Testis (tissue), 2 donors: Measurements from ENCODE around the gene RABGAP1L.

Experiments used
- POLR2A ChIP-seq: fragments of 450-650 bp; IDR thresholded peaks from one replicate; pipeline ENCODE4 v1.6.1; 2017; ENCODE audit warnings: antibody characterized with exemption, mild to moderate bottlenecking, moderate library complexity
- TF ChIP-seq, protein P1 (sequence below), 3 experiments: fragments of 450-650 bp in 2 of 3; fragments of 200-600 bp in 1 of 3; sonication (generic) in 1 of 3; IDR thresholded peaks; one replicate each; pipeline ENCODE4 v1.5.1; 2016 to 2019; ENCODE audit warnings: antibody characterized with exemption in 3 of 3, mild to moderate bottlenecking in 2 of 3, moderate library complexity in 1 of 3

GRCh38 chr1:174957829-174958228 lies 798.5 kb downstream of the RABGAP1L start:
- TF ChIP-seq POLR2A, result no peak
- TF ChIP-seq, protein P1, sequence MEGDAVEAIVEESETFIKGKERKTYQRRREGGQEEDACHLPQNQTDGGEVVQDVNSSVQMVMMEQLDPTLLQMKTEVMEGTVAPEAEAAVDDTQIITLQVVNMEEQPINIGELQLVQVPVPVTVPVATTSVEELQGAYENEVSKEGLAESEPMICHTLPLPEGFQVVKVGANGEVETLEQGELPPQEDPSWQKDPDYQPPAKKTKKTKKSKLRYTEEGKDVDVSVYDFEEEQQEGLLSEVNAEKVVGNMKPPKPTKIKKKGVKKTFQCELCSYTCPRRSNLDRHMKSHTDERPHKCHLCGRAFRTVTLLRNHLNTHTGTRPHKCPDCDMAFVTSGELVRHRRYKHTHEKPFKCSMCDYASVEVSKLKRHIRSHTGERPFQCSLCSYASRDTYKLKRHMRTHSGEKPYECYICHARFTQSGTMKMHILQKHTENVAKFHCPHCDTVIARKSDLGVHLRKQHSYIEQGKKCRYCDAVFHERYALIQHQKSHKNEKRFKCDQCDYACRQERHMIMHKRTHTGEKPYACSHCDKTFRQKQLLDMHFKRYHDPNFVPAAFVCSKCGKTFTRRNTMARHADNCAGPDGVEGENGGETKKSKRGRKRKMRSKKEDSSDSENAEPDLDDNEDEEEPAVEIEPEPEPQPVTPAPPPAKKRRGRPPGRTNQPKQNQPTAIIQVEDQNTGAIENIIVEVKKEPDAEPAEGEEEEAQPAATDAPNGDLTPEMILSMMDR (IDR thresholded peaks at IDR 0.05), result no peak
